Measurements from ENCODE around the gene NRF1. TPM values are rescaled to one million over a fixed set of nuclear protein-coding genes. Genes with fewer than 3 reads are reported as not detected.

Gene NRF1
- total RNA-seq, 3 donors from 2014 or later: 13.3 to 21.8 (median 17.4) TPM

- ATAC-seq (peak; percentile 37), DNase-seq (no peak)
- intact Hi-C loops (cut with DNase I, micrococcal nuclease): no loop called here
- Histone ChIP-seq H3K4me1 (ENCODE audit: low read depth) (no peaks in the 10 kb centered on the region), H3K36me3 (ENCODE audit: low read depth) (no peaks in the 10 kb centered on the region), H3K4me3 (no peak overlapping the region), H3K9me3 (no peaks in the 10 kb centered on the region)
- TF ChIP-seq CTCF (IDR thresholded peaks at IDR 0.05): no peak
Measured at GRCh38 chr7:129801882-129802281, 190.4 kb downstream of the NRF1 start.

- no peak overlapping the region for H3K4me3 ChIP-seq
- ATAC-seq (no peak), DNase-seq (no peak)
- H3K9me3 ChIP-seq: no peaks in the 10 kb centered on the region
- intact Hi-C loops (cut with DNase I, micrococcal nuclease): no loop called here
- TF ChIP-seq CTCF (IDR thresholded peaks at IDR 0.05): no peak
- H3K36me3 ChIP-seq (ENCODE audit: low read depth): no peaks in the 10 kb centered on the region
- no peaks in the 10 kb centered on the region for H3K4me1 ChIP-seq (ENCODE audit: low read depth)
Measured at GRCh38 chr7:129803546-129804081, 192.1 kb downstream of the NRF1 start.

GRCh38 chr7:129804111-129804889 lies 192.8 kb downstream of the NRF1 start:
- no peak overlapping the region for H3K4me3 ChIP-seq
- no peaks in the 10 kb centered on the region for H3K36me3 ChIP-seq (ENCODE audit: low read depth)
- no peak for TF ChIP-seq CTCF (IDR thresholded peaks at IDR 0.05)
- H3K4me1 ChIP-seq (ENCODE audit: low read depth): no peaks in the 10 kb centered on the region
- DNase-seq (no peak), ATAC-seq (no peak)
- intact Hi-C loops (cut with DNase I, micrococcal nuclease): no loop called here
- no peaks in the 10 kb centered on the region for H3K9me3 ChIP-seq

GRCh38 chr7:129804890-129805719 lies 193.6 kb downstream of the NRF1 start:
- no peak overlapping the region for H3K4me3 ChIP-seq
- intact Hi-C loops (cut with DNase I, micrococcal nuclease): no loop called here
- no peaks in the 10 kb centered on the region for H3K9me3 ChIP-seq
- H3K4me1 ChIP-seq (ENCODE audit: low read depth): no peaks in the 10 kb centered on the region
- no peaks in the 10 kb centered on the region for H3K36me3 ChIP-seq (ENCODE audit: low read depth)
- ATAC-seq: peak; percentile 38
- DNase-seq: no peak
- no peak for TF ChIP-seq CTCF (IDR thresholded peaks at IDR 0.05)

Small RNAs within 50 kb of the gene (microRNA-seq; reads per million reads assigned to microRNA genes)
- gene MIR182 (678 reads per million, percentile 81 among the genes with 10 or more reads in this experiment), gene MIR183 (266 reads per million, percentile 72 among the genes with 10 or more reads in this experiment), gene MIR96 (123 reads per million, percentile 63 among the genes with 10 or more reads in this experiment)

Other genes starting within 250 kb of the NRF1 start
- gene STRIP2, start 177.3 kb upstream of the NRF1 start, total RNA-seq: 1 to 10 TPM in 2 of 3 donors, under 1 TPM in 1; 0.09 to 1.3 (median 1.3) TPM
- gene SMKR1, start 109.2 kb upstream of the NRF1 start, total RNA-seq: not detected

Data from mucosa of descending colon (tissue), 3 donors.